H1 (cell line): ENCODE data around the gene PARD3. TPM values are rescaled to one million over a fixed set of nuclear protein-coding genes. Genes with fewer than 3 reads are reported as not detected.

Source experiments
- CTCF ChIA-PET: fragments of 300-600 bp; sonication (Branson Sonifier 250); formaldehyde crosslinking; loops from one replicate; lab custom pipeline; 2021; ENCODE audit not compliant: partially characterized antibody; lab: Charles Lee
- POLR2A ChIA-PET: fragments of 300-600 bp; sonication (Branson Sonifier 250); formaldehyde crosslinking; loops from one replicate; lab custom pipeline; 2021; ENCODE audit warnings: inconsistent platforms; ENCODE audit not compliant: partially characterized antibody; lab: Charles Lee
- DNase-seq, 2 experiments: peaks; one replicate each; pipeline versions ENCODE4 v3.0.0 to v3.0.0-alpha.2; 2010 to 2022; ENCODE audit warnings: low spot score in 2 of 2, low read depth in 1 of 2, mixed read lengths in 1 of 2
- FAIRE-seq: peaks from 2 replicates; lab custom pipeline; 2011; peaks lifted over from hg19 to GRCh38; lab: Jason Lieb, UNC
- H2AFZ ChIP-seq: 2 replicates; pipeline ENCODE4 v1.8.1; 2012; ENCODE audit warnings: low read length, inconsistent platforms
- H2AK5ac ChIP-seq: 2 replicates; pipeline ENCODE4 v1.6.1; 2013; ENCODE audit warnings: low read depth, low read length
- H2BK120ac ChIP-seq: replicated peaks from 2 replicates; pipeline ENCODE3; 2013; ENCODE audit warnings: low read depth, low read length, inconsistent platforms
- H2BK12ac ChIP-seq: 2 replicates; pipeline ENCODE4 v1.6.1; 2013; ENCODE audit warnings: low read depth, low read length
- H2BK15ac ChIP-seq: 2 replicates; pipeline ENCODE4 v1.6.1; 2013; ENCODE audit warnings: low read length
- H2BK20ac ChIP-seq: 2 replicates; pipeline ENCODE4 v1.6.1; 2013; ENCODE audit warnings: low read length
- H2BK5ac ChIP-seq: 2 replicates; pipeline ENCODE4 v1.6.1; 2013; ENCODE audit warnings: low read depth, low read length
- H3K14ac ChIP-seq: 2 replicates; pipeline ENCODE4 v1.6.1; 2013; ENCODE audit warnings: inconsistent platforms; ENCODE audit not compliant: insufficient read length
- H3K18ac ChIP-seq: 2 replicates; pipeline ENCODE4 v1.6.1; 2013; ENCODE audit warnings: low read length; ENCODE audit errors: extremely low read depth
- H3K23ac ChIP-seq: 2 replicates; pipeline ENCODE4 v1.6.1; 2013; ENCODE audit warnings: inconsistent platforms; ENCODE audit not compliant: insufficient read length
- H3K23me2 ChIP-seq: 2 replicates; pipeline ENCODE4 v1.6.1; 2013; ENCODE audit warnings: low read depth, low read length
- H3K27ac ChIP-seq: 2 replicates; pipeline ENCODE4 v1.6.1; 2011; ENCODE audit warnings: low read depth, low read length, inconsistent platforms
- H3K27me3 ChIP-seq, 4 experiments: replicated peaks in 1 of 4; 1 replicate in 1 of 4; 2 replicates in 3 of 4; pipeline versions ENCODE4 v1.6.1 to v1.8.1; 2011 to 2013; ENCODE audit warnings: low read length in 3 of 4, mild to moderate bottlenecking in 3 of 4, inconsistent platforms in 2 of 4, mixed read lengths in 2 of 4, moderate library complexity in 1 of 4; ENCODE audit not compliant: control insufficient read depth in 3 of 4, insufficient read depth in 3 of 4; ENCODE audit errors: extremely low read depth in 1 of 4
- H3K36me3 ChIP-seq, 4 experiments: 2 replicates each; pipeline versions ENCODE4 v1.6.1 to v1.8.1; 2011 to 2013; ENCODE audit warnings: mild to moderate bottlenecking in 4 of 4, low read length in 3 of 4, moderate library complexity in 2 of 4, control low read depth in 1 of 4, inconsistent platforms in 1 of 4; ENCODE audit not compliant: insufficient read depth in 4 of 4, control insufficient read depth in 2 of 4
- H3K4ac ChIP-seq: replicated peaks from 2 replicates; pipeline ENCODE3; 2013; ENCODE audit warnings: low read length, low read depth, mixed read lengths, inconsistent platforms; ENCODE audit not compliant: insufficient read length
- H3K4me1 ChIP-seq, 4 experiments: replicated peaks in 1 of 4; 1 replicate in 1 of 4; 2 replicates in 3 of 4; pipeline versions ENCODE4 v1.6.1 to v1.8.1; 2011 to 2013; ENCODE audit warnings: low read length in 3 of 4, inconsistent platforms in 2 of 4, mixed read lengths in 1 of 4; ENCODE audit not compliant: insufficient read depth in 4 of 4, control insufficient read depth in 3 of 4
- H3K4me2 ChIP-seq, 2 experiments: 2 replicates each; pipeline versions ENCODE4 v1.6.1 to v1.8.1; 2011 to 2013; ENCODE audit warnings: low read depth in 2 of 2, low read length in 2 of 2, control low read depth in 1 of 2, inconsistent platforms in 1 of 2, mild to moderate bottlenecking in 1 of 2; ENCODE audit not compliant: insufficient read depth in 1 of 2
- H3K4me3 ChIP-seq, 4 experiments: fragments of 200-600, 300-600 bp in 1 of 4; sonication (generic), shearing (Covaris generic), sonication (Bioruptor Twin) in 1 of 4; 2 replicates each; pipeline versions ENCODE4 v1.5.1 to v1.8.1; 2011 to 2016; ENCODE audit warnings: low read length in 4 of 4, low read depth in 3 of 4, control low read depth in 2 of 4, inconsistent platforms in 2 of 4, mild to moderate bottlenecking in 2 of 4, mixed read lengths in 1 of 4, moderate library complexity in 1 of 4; ENCODE audit not compliant: insufficient read depth in 2 of 4; ENCODE audit errors: extremely low read depth in 1 of 4
- H3K56ac ChIP-seq: replicated peaks from 2 replicates; pipeline ENCODE3; 2013; ENCODE audit warnings: low read depth, mild to moderate bottlenecking, mixed read lengths, low read length, inconsistent platforms; ENCODE audit not compliant: insufficient read length
- H3K79me1 ChIP-seq: 2 replicates; pipeline ENCODE4 v1.6.1; 2013; ENCODE audit warnings: low read depth, low read length, control low read depth
- H3K79me2 ChIP-seq, 2 experiments: 2 replicates each; pipeline versions ENCODE4 v1.6.1 to v1.8.1; 2012 to 2013; ENCODE audit warnings: low read length in 2 of 2, mild to moderate bottlenecking in 2 of 2, inconsistent platforms in 1 of 2; ENCODE audit not compliant: insufficient read depth in 2 of 2, control insufficient read depth in 1 of 2
- H3K9ac ChIP-seq, 4 experiments: replicated peaks in 1 of 4; 1 replicate in 1 of 4; 2 replicates in 3 of 4; pipeline versions ENCODE4 v1.6.1 to v1.8.1; 2011 to 2013; ENCODE audit warnings: low read depth in 3 of 4, low read length in 3 of 4, control low read depth in 2 of 4, mild to moderate bottlenecking in 2 of 4, moderate library complexity in 2 of 4, inconsistent platforms in 1 of 4; ENCODE audit errors: extremely low read depth in 1 of 4
- H3K9me3 ChIP-seq, 2 experiments: 2 replicates each; pipeline versions ENCODE4 v1.6.1 to v1.8.1; 2012 to 2013; ENCODE audit warnings: mild to moderate bottlenecking in 2 of 2, moderate library complexity in 2 of 2, control low read depth in 1 of 2, inconsistent platforms in 1 of 2, low read depth in 1 of 2, low read length in 1 of 2, mixed read lengths in 1 of 2; ENCODE audit not compliant: insufficient read depth in 2 of 2
- H4K20me1 ChIP-seq, 2 experiments: replicated peaks in 1 of 2; 2 replicates each; pipeline versions ENCODE3 to v1.8.1; 2011 to 2013; ENCODE audit warnings: inconsistent platforms in 2 of 2, low read length in 2 of 2, mild to moderate bottlenecking in 1 of 2; ENCODE audit not compliant: insufficient read depth in 2 of 2, control insufficient read depth in 1 of 2
- H4K5ac ChIP-seq: 2 replicates; pipeline ENCODE4 v1.6.1; 2013; ENCODE audit warnings: low read length, low read depth, mixed read lengths, inconsistent platforms; ENCODE audit not compliant: insufficient read length
- H4K8ac ChIP-seq: 2 replicates; pipeline ENCODE4 v1.8.0; 2013; ENCODE audit warnings: mild to moderate bottlenecking, moderate library complexity, low read length, inconsistent platforms; ENCODE audit not compliant: insufficient read depth; ENCODE audit errors: extremely low read depth
- H4K91ac ChIP-seq: replicated peaks from 2 replicates; pipeline ENCODE3; 2013; ENCODE audit warnings: low read length, mixed read lengths, inconsistent platforms; ENCODE audit not compliant: insufficient read length
- ASH2L ChIP-seq: fragments of 200-600, 300-600 bp; sonication (generic); IDR thresholded peaks from one replicate; pipeline ENCODE4 v1.7.1; 2017; ENCODE audit warnings: low read length
- BCL11A ChIP-seq, 2 experiments: IDR thresholded peaks; one replicate each; pipeline ENCODE4 v1.6.1; 2011; ENCODE audit warnings: low read depth in 2 of 2, low read length in 2 of 2, mild to moderate bottlenecking in 2 of 2
- CBX8 ChIP-seq: fragments of 300-800, 300-1000 bp; sonication (generic); IDR thresholded peaks from 2 replicates; pipeline ENCODE4 v1.7.1; 2016; ENCODE audit warnings: low read depth, low read length, borderline replicate concordance
- CHD1 ChIP-seq: IDR thresholded peaks from 2 replicates; pipeline ENCODE4 v1.6.1; 2012; ENCODE audit warnings: low read depth, low read length, improper control_type of control experiment
- GABPA ChIP-seq: IDR thresholded peaks from 2 replicates; pipeline ENCODE4 v1.6.1; 2011; ENCODE audit warnings: mild to moderate bottlenecking, low read length, moderate library complexity, borderline replicate concordance; ENCODE audit not compliant: insufficient read depth
- GTF2F1 ChIP-seq: IDR thresholded peaks from 2 replicates; pipeline ENCODE4 v1.6.1; 2012; ENCODE audit warnings: low read depth, low read length, improper control_type of control experiment, borderline replicate concordance
- JUN ChIP-seq: IDR thresholded peaks from 2 replicates; pipeline ENCODE4 v1.6.1; 2011; ENCODE audit warnings: low read depth, mild to moderate bottlenecking, improper control_type of control experiment, low read length
- SUZ12 ChIP-seq: fragments of 200-600 bp; sonication (generic); IDR thresholded peaks from 2 replicates; pipeline ENCODE4 v1.6.1; 2012; ENCODE audit warnings: mild to moderate bottlenecking, inconsistent platforms, low read length, moderate library complexity, mixed read lengths
- ZNF274 ChIP-seq: IDR thresholded peaks from 2 replicates; pipeline ENCODE4 v1.7.0; 2012; ENCODE audit warnings: low read length, borderline replicate concordance; ENCODE audit errors: extremely low read depth
- WGBS, 2 experiments: shearing (Covaris generic) in 1 of 2; methylation state at CpG; one replicate each; pipeline versions ENCODE4 v1.1.6 to v1.1.7; 2013 to 2015; ENCODE audit warnings: low lambda C conversion rate in 2 of 2, mixed read lengths in 2 of 2, inconsistent platforms in 1 of 2, low coverage in 1 of 2, missing lambda C conversion rate in 1 of 2; ENCODE audit not compliant: insufficient replicate concordance in 2 of 2, insufficient coverage in 1 of 2, insufficient read length in 1 of 2; ENCODE audit errors: extremely low coverage in 1 of 2, missing lambda C conversion rate in 1 of 2; 5-methylcytosine and 5-hydroxymethylcytosine counted together
- polyA plus RNA-seq, 7 experiments: library from polyadenylated mRNA; depleted of rRNA in 3 of 7; stranded (reverse) in 5 of 7; unstranded in 2 of 7; fragments of >200 nt in 5 of 7; fragments of 200-250 nt in 2 of 7; gene quantifications; 1 replicate in 5 of 7; 2 replicates in 1 of 7; 4 replicates in 1 of 7; pipeline versions ENCODE4 v1.2.1 to v1.2.3, GENCODE V29; 2011 to 2013; ENCODE audit warnings: missing spikeins in 2 of 7, mixed read lengths in 2 of 7
- total RNA-seq: library from RNA; stranded (reverse); fragmentation: NEBNext Ultra II Directional; extraction: Animal tissue kit (Norgen Biotek cat#: 25700); gene quantifications from 2 replicates; pipeline ENCODE4 v1.2.1, GENCODE V29; 2021
- TF ChIP-seq, protein P1 (sequence below): IDR thresholded peaks from 2 replicates; pipeline ENCODE4 v1.6.1; 2011; ENCODE audit warnings: low read length, improper control_type of control experiment
- TF ChIP-seq, protein P2 (sequence below): IDR thresholded peaks from 2 replicates; pipeline ENCODE4 v1.6.1; 2012; ENCODE audit warnings: low read length, inconsistent platforms

PARD3 gene
- total and polyA plus RNA-seq, 2 of the 8 experiments (the other 6 are each of a cell fraction or from before 2014, with no cell fraction given): 19.7 to 49.1 TPM

DNA sequence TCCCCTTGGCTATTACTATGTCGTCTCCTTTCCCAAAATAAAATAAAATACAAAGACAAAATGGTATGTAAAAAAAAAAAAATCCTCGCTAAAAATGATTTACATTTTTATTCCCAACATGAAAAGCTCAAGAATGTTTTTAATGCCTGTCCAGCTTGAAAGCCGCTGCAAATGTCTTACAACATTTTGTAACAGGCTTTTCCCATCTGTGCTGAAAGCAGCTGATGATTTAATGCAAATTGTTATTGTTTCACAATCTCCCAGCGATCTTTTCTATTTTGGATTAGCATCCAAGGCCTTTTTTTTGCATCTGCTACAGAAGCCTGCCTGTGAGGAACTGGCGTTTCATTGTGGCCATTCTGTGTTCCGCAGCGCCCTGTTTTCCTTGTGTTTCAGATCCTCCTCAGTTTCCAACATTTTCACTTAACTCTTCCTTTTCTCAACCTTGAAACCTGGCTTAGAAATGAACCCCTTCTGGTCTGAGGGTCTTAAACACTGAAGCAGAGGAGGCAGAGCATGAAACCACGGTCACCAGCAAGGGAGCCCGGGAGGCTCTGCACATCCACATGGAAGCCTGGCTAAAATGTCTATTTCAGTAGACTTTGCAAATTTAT, 712.1 kb downstream of the PARD3 start:
- Histone ChIP-seq H3K4me3 (no peak overlapping the region), H3K14ac (no peak overlapping the region), H2BK20ac (no peak overlapping the region), H2BK120ac (no peak overlapping the region), H3K36me3 (no peaks in the 10 kb centered on the region), H4K5ac (no peak overlapping the region), H2AFZ (no peak overlapping the region), H3K56ac (no peak overlapping the region), H3K9me3 (peaks cover 3 to 7% of the 10 kb centered on the region in 2 experiments), H3K27me3 (no peaks in the 10 kb centered on the region), H4K8ac (no peak overlapping the region), H2BK12ac (no peak overlapping the region), H2BK15ac (no peak overlapping the region), H3K18ac (no peak overlapping the region), H3K23ac (no peak overlapping the region), H3K79me1 (no peaks in the 10 kb centered on the region), H3K27ac (no peak overlapping the region), H3K23me2 (no peaks in the 10 kb centered on the region), H3K4me2 (no peak overlapping the region), H4K91ac (no peak overlapping the region), H4K20me1 (no peaks in the 10 kb centered on the region), H2AK5ac (no peak overlapping the region), H3K9ac (no peak overlapping the region), H3K79me2 (no peaks in the 10 kb centered on the region), H3K4ac (no peak overlapping the region), H2BK5ac (no peak overlapping the region), H3K4me1 (peaks cover 0 to 3% (median 1%) of the 10 kb centered on the region in 4 experiments; a peak in 2 of 7 replicates)
- FAIRE-seq: no peak
- ChIA-PET POLR2A (no interaction called here), CTCF (interaction anchor here (0.6 to 1.4 kb wide), 2 partner anchors 21 to 844 kb away, joined by 4 read pairs; no protein-coding TSS in a partner anchor)
- 91% methylated on average over 9 of the region's 9 CpGs; no CpG with 5 or more reads in 1 of the 2 experiments for WGBS, 2 experiments
- no peak for DNase-seq
- no peak for TF ChIP-seq ZNF274
- TF ChIP-seq SUZ12: no peak
- TF ChIP-seq BCL11A (IDR thresholded peaks at IDR 0.05; ENCODE audit: low read depth in 2 of 2, low read length in 2 of 2): no peak
- TF ChIP-seq JUN: no peak
- TF ChIP-seq CHD1: no peak
- TF ChIP-seq GABPA: no peak
- TF ChIP-seq ASH2L: no peak
- no peak for TF ChIP-seq GTF2F1
- TF ChIP-seq CBX8: no peak
- TF ChIP-seq, protein P1, sequence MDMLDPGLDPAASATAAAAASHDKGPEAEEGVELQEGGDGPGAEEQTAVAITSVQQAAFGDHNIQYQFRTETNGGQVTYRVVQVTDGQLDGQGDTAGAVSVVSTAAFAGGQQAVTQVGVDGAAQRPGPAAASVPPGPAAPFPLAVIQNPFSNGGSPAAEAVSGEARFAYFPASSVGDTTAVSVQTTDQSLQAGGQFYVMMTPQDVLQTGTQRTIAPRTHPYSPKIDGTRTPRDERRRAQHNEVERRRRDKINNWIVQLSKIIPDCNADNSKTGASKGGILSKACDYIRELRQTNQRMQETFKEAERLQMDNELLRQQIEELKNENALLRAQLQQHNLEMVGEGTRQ: no peak
- TF ChIP-seq, protein P2, sequence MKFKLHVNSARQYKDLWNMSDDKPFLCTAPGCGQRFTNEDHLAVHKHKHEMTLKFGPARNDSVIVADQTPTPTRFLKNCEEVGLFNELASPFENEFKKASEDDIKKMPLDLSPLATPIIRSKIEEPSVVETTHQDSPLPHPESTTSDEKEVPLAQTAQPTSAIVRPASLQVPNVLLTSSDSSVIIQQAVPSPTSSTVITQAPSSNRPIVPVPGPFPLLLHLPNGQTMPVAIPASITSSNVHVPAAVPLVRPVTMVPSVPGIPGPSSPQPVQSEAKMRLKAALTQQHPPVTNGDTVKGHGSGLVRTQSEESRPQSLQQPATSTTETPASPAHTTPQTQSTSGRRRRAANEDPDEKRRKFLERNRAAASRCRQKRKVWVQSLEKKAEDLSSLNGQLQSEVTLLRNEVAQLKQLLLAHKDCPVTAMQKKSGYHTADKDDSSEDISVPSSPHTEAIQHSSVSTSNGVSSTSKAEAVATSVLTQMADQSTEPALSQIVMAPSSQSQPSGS: no peak
